HG02981 (cell line): ENCODE results near the gene ITSN2.

Experiments used
- ATAC-seq: cut with Tn5 transposase; IDR thresholded peaks from one replicate; pipeline ENCODE4 v1.9.1; 2021; ENCODE audit warnings: mild to moderate bottlenecking, moderate library complexity; ENCODE audit not compliant: unreplicated experiment

Gene ITSN2

GRCh38 chr2:24273598-24273997, 86.7 kb downstream of the ITSN2 start:
- no peak for ATAC-seq

GRCh38 chr2:24272907-24273306, 87.4 kb downstream of the ITSN2 start:
- no peak for ATAC-seq

- ATAC-seq = no peak
Observed at GRCh38 chr2:24272161-24272802, 88.1 kb downstream of the ITSN2 start.

- no peak for ATAC-seq
Observed at GRCh38 chr2:24269265-24269664, 91.1 kb downstream of the ITSN2 start.

DNA sequence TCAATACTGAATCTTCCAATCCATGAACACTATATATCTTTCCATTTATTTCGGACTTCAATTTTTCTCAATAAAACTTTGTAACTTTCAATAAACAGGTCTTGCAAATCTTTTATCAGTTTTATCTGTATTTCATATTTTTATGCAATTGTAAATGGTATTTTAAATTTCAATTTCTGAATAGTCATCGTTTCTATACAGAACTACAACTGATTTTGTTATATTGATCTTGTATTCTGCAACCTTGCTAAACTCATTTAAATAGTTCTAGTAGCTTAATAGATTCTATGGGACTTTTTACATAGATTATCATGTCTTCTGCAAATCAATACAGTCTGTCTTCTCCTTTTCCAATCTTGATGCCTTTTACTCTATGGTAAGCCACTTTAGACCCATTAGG, 95.1 kb downstream of the ITSN2 start:
- no peak for ATAC-seq

GRCh38 chr2:24262421-24262970, 97.8 kb downstream of the ITSN2 start:
- ATAC-seq = no peak

DNA sequence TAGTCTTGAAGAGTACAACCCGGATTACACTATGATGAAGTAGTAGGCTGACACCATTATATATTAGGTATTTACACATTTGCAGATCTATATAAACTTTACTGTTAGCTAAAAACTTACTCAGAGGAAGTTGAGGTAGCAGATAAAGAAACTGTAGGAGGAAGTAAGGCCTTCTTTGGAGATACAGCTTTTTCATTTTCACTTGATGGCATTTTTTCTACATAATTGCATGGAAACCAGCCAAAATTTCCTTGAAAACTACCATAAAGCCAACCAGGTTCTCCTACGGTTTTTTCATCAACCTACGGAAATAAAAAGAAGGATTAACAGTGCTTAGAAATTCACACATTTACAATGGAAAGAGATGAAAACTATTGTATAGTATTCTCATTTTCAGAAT, 98.9 kb downstream of the ITSN2 start:
- no peak for ATAC-seq

DNA sequence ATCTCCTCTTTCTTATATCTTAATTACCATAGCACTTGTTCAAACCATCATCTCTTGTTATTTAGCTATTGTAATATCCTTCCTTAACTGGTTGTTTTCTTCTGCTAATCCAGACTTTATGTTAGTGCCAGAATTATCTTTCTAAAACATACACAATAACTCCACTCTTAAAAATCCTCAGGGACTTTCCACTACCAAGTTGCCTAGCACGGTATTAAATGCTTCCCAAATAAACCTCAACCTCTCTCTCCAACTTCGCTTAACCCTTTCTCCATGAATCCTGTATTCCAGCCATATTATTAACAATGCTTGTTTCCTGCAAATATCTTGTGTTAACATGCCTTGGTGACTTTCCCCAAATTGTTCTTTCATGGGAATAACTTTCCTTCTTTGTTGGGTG, 101.0 kb downstream of the ITSN2 start:
- ATAC-seq = no peak

- ATAC-seq = no peak
Observed at GRCh38 chr2:24258718-24259117, 101.6 kb downstream of the ITSN2 start.

- ATAC-seq = no peak
Observed at GRCh38 chr2:24253303-24253919, 106.9 kb downstream of the ITSN2 start.

DNA sequence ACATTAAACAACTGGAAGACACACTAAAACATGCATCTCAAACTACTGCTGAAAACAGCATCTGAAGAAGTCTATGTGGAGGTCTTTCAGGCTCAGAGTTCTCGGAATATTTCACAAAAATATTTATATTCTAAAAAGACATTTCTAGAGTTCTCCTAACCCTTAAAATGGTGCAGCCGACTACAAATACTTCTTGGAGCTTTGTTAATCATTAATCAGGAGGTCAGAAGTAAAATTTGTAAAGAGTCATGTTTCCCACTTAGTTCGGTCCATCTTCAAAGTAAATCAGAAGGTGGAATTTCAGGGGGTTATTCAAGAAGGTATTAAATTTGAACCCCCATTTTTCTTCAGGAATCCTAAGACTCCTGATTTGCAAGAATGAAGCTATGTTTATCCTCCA, 112.7 kb downstream of the ITSN2 start:
- no peak for ATAC-seq

DNA sequence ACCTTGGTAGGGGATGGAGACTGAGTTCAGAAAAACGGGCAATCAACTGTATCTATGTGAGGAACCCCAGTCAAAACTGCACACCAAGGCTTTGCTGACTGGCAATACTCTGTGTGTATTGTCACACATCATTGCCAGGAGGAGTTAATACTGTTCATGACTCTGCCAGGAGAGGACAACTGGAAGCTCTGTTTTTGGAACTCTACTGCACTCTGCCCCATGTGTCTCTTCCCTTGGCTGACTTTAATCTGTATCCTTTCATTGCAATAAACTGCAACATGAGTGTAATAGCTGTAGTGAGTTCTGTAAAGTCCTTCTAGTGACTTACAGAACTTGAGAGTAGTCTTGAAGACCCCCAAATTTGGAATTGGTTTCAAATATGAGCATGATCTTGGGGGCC, 113.2 kb downstream of the ITSN2 start:
- no peak for ATAC-seq

GRCh38 chr2:24245986-24246776, 114.2 kb downstream of the ITSN2 start:
- no peak for ATAC-seq

DNA sequence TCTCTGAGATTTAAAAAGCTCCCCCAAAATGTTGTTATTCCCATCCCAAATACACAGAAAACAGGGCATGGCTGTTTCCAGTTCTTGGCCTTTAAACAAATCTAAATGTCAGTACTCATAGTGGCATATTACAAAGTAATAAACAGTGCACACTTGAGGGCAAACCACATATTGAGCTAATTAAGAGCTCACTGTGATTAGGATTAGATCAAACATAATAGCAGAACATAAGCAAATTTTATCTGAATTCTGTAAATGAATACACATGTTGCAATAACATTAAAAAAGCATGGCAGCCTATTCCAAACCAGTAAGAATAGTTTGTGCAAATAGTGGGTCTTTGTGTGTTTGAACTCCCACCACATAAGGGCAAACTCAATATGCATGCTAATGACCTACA, 118.8 kb downstream of the ITSN2 start:
- ATAC-seq = no peak

- ATAC-seq = no peak
Observed at GRCh38 chr2:24239553-24239952, 120.8 kb downstream of the ITSN2 start.

GRCh38 chr2:24238158-24238557, 122.2 kb downstream of the ITSN2 start:
- no peak for ATAC-seq

GRCh38 chr2:24237313-24237712, 123.0 kb downstream of the ITSN2 start:
- no peak for ATAC-seq

DNA sequence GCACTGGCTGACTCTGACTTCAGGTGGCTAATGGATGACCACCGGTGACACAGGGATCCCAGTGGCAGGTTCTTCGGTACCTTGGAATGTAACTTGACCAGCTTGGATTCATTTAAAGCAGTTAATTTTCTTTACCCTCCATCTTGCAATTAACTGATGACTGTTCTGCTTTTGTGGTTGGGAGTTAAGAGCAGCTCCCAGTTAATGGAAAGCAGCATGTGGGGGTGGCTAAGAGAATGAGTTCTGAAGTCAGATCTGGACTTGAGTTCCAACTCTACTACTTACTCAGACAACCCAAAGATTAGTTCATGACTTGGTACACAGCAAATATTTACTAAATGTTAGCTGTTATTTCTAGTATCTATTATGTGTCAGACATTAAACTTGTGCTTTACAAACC, 127.0 kb downstream of the ITSN2 start:
- ATAC-seq = no peak

DNA sequence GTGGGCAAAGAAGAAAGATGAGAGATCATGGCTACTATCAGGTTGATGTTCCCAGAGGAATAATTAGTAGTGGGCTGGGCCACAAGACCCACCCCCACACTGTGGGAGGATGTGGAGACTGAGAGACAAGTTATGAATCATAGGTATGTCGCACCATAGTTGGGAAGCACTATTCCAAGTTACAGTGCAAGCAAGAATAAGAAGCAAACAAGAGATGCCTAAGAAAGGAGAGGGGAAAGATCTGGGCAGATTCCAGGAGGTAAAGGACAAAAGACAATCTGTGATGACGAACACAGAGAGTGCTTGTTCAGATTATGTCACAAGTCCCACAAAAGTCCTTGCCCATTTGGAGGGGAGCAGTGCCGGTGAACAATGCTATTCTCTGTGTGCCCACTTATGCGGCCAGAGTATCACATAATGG, 128.9 kb downstream of the ITSN2 start:
- no peak for ATAC-seq

GRCh38 chr2:24228470-24228869, 131.9 kb downstream of the ITSN2 start:
- ATAC-seq = no peak

DNA sequence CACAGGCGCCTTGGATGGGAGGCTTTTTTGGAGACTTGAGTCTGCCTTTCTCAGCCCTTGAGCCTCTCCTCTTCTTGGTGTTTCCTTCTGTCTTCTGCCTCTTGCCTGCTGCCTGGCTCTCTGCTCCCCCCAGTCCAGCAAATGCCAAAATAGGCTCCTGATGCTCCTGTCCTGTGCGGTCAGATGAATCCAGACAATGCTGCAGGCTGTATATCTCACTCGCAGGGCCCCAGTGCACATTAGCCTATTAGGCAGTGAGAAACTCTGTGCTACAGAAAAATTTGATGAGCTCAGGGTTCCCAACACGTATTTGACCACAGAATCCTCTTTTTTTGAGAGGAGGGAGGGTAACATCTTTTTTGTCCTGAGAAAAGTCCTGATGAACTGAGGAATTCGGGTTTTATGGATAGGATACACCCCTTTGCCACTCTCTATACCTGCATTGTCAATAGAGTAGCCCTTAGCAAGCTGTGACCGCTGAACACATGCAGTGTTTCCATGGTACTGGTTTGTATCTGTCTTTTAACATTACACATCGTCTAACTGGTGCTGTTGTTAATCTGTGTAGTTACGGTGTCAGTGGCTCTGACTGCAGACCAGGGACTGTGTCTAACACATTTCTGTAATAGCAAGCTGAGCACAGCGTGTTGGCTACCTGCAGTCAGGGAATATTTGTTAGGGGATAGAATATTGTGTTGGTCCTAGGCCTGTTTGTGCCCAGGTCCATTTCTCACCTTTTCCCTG, 134.7 kb downstream of the ITSN2 start:
- ATAC-seq = no peak
